Endothelial cell of umbilical vein (primary cell): ENCODE measurements around the gene NRCAM. TPM values are rescaled to one million over a fixed set of nuclear protein-coding genes. Genes with fewer than 3 reads are reported as not detected.

Experiments
- BruUV-seq: library from RNA; stranded (reverse); fragments of 400-500 nt; replicated peaks from 2 replicates; lab custom pipeline; 2021; lab: Mats Ljungman, UMichigan
- CTCF ChIA-PET: fragments of 300-600, 350-600 bp; sonication (Branson Sonifier 250); formaldehyde crosslinking; loops from one replicate; lab custom pipeline; 2021; ENCODE audit warnings: antibody characterized with exemption, inconsistent platforms; lab: Charles Lee
- POLR2A ChIA-PET: fragments of 300-600, 350-600 bp; sonication (Branson Sonifier 250); formaldehyde crosslinking; loops from one replicate; lab custom pipeline; 2021; ENCODE audit warnings: antibody characterized with exemption, inconsistent platforms; lab: Charles Lee
- DNase-seq: peaks from one replicate; pipeline ENCODE4 v3.0.0-alpha.2; 2011; ENCODE audit warnings: low read depth, low spot score
- FAIRE-seq: peaks from 2 replicates; lab custom pipeline; 2011; peaks lifted over from hg19 to GRCh38; lab: Jason Lieb, UNC
- H2AFZ ChIP-seq: 2 replicates; pipeline ENCODE4 v1.6.0; 2012; ENCODE audit warnings: low read depth, low read length, control low read depth, inconsistent platforms
- H3K27ac ChIP-seq: 2 replicates; pipeline ENCODE4 v1.5.1; 2011; ENCODE audit warnings: low read depth, mild to moderate bottlenecking, control low read depth, low read length, moderate library complexity; ENCODE audit not compliant: insufficient read depth
- H3K27me3 ChIP-seq, 2 experiments: 2 replicates each; pipeline versions ENCODE4 v1.6.0 to v1.6.1; 2011; ENCODE audit warnings: low read length in 2 of 2, mixed read lengths in 1 of 2; ENCODE audit not compliant: control insufficient read depth in 2 of 2, insufficient read depth in 2 of 2
- H3K36me3 ChIP-seq, 2 experiments: 2 replicates in 1 of 2; 3 replicates in 1 of 2; pipeline ENCODE4 v1.5.1; 2011; ENCODE audit warnings: low read length in 2 of 2, mild to moderate bottlenecking in 1 of 2, moderate library complexity in 1 of 2; ENCODE audit not compliant: control insufficient read depth in 2 of 2, insufficient read depth in 2 of 2; ENCODE audit errors: extremely low read depth in 1 of 2
- H3K4me1 ChIP-seq: 3 replicates; pipeline ENCODE4 v1.5.1; 2011; ENCODE audit warnings: mild to moderate bottlenecking, low read length; ENCODE audit not compliant: control insufficient read depth, insufficient read depth; ENCODE audit errors: extremely low read depth
- H3K4me2 ChIP-seq: 2 replicates; pipeline ENCODE4 v1.6.1; 2011; ENCODE audit warnings: low read length, control low read depth, mixed read lengths; ENCODE audit not compliant: insufficient read depth
- H3K4me3 ChIP-seq, 3 experiments: fragments of 200-600 bp in 1 of 3; sonication (generic), shearing (Covaris generic) in 1 of 3; replicated peaks in 1 of 3; 2 replicates each; pipeline ENCODE4 v1.5.1; 2011 to 2016; ENCODE audit warnings: control low read depth in 3 of 3, low read length in 3 of 3, mild to moderate bottlenecking in 2 of 3, inconsistent platforms in 1 of 3, low read depth in 1 of 3, moderate library complexity in 1 of 3; ENCODE audit not compliant: insufficient read depth in 1 of 3
- H3K79me2 ChIP-seq: 2 replicates; pipeline ENCODE4 v1.6.0; 2012; ENCODE audit warnings: low read length, inconsistent platforms; ENCODE audit not compliant: control insufficient read depth, insufficient read depth
- H3K9ac ChIP-seq: replicated peaks from 2 replicates; pipeline ENCODE3; 2011; ENCODE audit warnings: low read length, control low read depth; ENCODE audit not compliant: insufficient read depth; ENCODE audit errors: extremely low read depth
- H3K9me1 ChIP-seq: replicated peaks from 3 replicates; pipeline ENCODE4 v1.6.0; 2011; ENCODE audit warnings: mild to moderate bottlenecking, low read length; ENCODE audit not compliant: control insufficient read depth, insufficient read depth; ENCODE audit errors: extremely low read depth
- H3K9me3 ChIP-seq: replicated peaks from 2 replicates; pipeline ENCODE4 v1.5.1; 2012; ENCODE audit warnings: low read length, inconsistent platforms; ENCODE audit not compliant: control insufficient read depth, insufficient read depth
- H4K20me1 ChIP-seq: replicated peaks from 2 replicates; pipeline ENCODE3; 2011; ENCODE audit warnings: mild to moderate bottlenecking, low read length; ENCODE audit not compliant: control insufficient read depth, insufficient read depth; ENCODE audit errors: extremely low read depth
- JUN ChIP-seq: IDR thresholded peaks from 2 replicates; pipeline ENCODE4 v1.6.1; 2011; ENCODE audit warnings: borderline replicate concordance, low read depth; ENCODE audit not compliant: insufficient read length, insufficient read depth
- MAX ChIP-seq: IDR thresholded peaks from 2 replicates; pipeline ENCODE4 v1.6.1; 2011; ENCODE audit not compliant: insufficient read depth, insufficient read length
- MYC ChIP-seq: IDR thresholded peaks from one replicate; pipeline ENCODE4 v1.6.1; 2011; ENCODE audit warnings: mild to moderate bottlenecking, low read depth, low read length
- POLR2A ChIP-seq: IDR thresholded peaks from 2 replicates; pipeline ENCODE4 v1.6.1; 2012; ENCODE audit warnings: low read depth, mild to moderate bottlenecking, control low read depth, low read length
- dilution Hi-C: fragments of 300-500 bp; cut with MboI; formaldehyde crosslinking; loops from one replicate; pipeline ENCODE4 v1.15.0; 2019; ENCODE audit warnings: low sequenced_read_pairs; ENCODE audit not compliant: extremely low pct_ligation_motif_present
- intact Hi-C: fragments of 100-400 bp; cut with micrococcal nuclease; formaldehyde crosslinking; loops from one replicate; pipeline ENCODE4 v1.10.0; 2022
- polyA plus RNA-seq, 4 experiments: library from polyadenylated mRNA; depleted of rRNA in 3 of 4; stranded (reverse) in 3 of 4; unstranded in 1 of 4; fragments of >200 nt; gene quantifications; 2 replicates each; pipeline versions ENCODE4 v1.2.1 to v1.2.3, GENCODE V29; 2011 to 2012; ENCODE audit warnings: missing spikeins in 1 of 4
- total RNA-seq: library from RNA; stranded (reverse); gene quantifications from 2 replicates; pipeline ENCODE4 v1.2.3, GENCODE V29; 2021

The NRCAM gene
- total and polyA plus RNA-seq, 2 donors (not counting 3 experiments of a cell fraction or from before 2014, with no cell fraction given), result 26.0 to 47.6 TPM

DNA sequence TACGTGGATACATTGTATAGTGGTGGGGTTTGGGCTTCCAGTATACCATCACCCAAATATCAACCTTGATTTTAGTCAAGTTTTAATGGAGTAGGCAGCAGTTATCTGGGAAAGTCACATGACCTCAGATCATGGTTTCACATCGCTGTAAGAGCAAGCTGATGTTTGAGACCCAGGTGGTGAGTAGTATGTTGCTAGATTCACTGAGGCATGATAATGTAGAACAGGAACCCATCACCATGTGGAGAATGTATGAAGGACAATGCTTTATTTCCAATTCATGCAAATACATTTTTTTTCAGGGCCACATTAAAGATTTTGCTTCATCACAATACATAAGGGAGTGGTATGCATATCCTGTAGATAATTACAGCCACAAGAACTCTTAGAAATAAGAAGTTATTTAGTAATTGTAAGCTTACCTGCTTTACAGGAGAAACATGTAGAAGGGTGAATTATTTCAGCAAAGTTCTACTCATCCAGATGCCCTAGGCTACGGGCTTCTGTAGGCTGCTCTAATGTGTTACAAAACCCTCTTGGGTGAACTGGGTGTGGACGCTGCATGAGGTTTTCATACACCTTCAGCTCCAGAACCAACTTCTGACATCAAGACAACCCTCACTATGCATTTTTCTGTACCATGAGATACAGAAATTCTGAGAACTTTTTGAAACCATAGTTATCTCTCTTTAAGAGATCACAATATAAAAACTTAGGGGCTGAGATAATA, 298.5 kb downstream of the NRCAM start:
- Histone ChIP-seq H2AFZ (no peak overlapping the region), H3K36me3 (peaks cover 0 to 2% of the 10 kb centered on the region in 2 experiments), H3K9me3 (no peaks in the 10 kb centered on the region), H4K20me1 (no peaks in the 10 kb centered on the region), H3K4me2 (no peak overlapping the region), H3K27ac (no peak overlapping the region), H3K27me3 (no peaks in the 10 kb centered on the region), H3K4me3 (no peak overlapping the region), H3K9ac (no peak overlapping the region), H3K4me1 (no peaks in the 10 kb centered on the region), H3K79me2 (no peaks in the 10 kb centered on the region), H3K9me1 (no peaks in the 10 kb centered on the region)
- FAIRE-seq (no peak), DNase-seq (no peak)
- TF ChIP-seq JUN (no peak), MAX (no peak), POLR2A (no peak)
- intact Hi-C loops, result no loop called here
- POLR2A ChIA-PET, result no interaction called here
- CTCF ChIA-PET, result no interaction called here
- dilution Hi-C loops, result no loop called here
- BruUV-seq, result no TSS peak

DNA sequence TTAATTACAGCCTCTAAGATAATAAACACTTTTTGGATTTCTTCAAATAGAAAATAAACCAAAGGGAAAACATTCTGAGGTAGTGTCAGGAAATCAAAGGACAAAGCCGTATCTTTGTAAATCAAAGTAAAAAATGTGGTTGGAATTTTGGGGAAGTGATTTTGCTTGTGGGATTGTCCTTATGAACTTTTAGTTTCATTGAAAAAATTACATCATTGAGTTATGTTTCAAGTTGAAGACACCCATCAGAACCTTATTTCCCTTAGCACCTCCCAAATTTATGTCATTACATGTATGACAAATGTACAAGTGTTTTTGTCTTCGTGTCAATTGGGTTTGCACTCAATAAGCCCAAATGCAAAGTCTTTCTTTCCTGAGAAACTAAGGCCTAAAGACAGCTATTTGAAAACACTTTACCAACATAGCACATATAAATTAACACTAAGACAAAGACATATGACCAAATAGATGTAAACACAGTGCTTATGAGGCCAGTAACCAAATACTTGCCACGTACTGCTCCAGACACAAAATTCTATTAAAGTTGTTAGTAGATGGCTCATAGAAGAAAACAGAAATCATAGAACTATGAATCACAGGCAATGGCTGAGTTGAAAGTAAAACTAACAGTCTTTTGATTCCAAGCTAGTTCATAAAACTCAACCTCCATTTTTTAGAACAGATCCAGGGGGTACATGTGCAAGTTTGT, 299.2 kb downstream of the NRCAM start:
- Histone ChIP-seq H3K4me1 (no peaks in the 10 kb centered on the region), H3K9ac (no peak overlapping the region), H3K36me3 (peaks cover 0 to 2% of the 10 kb centered on the region in 2 experiments), H3K4me3 (no peak overlapping the region), H3K27me3 (no peaks in the 10 kb centered on the region), H3K9me1 (no peaks in the 10 kb centered on the region), H3K79me2 (no peaks in the 10 kb centered on the region), H4K20me1 (no peaks in the 10 kb centered on the region), H3K27ac (no peak overlapping the region), H3K9me3 (no peaks in the 10 kb centered on the region), H3K4me2 (no peak overlapping the region), H2AFZ (no peak overlapping the region)
- FAIRE-seq (no peak), DNase-seq (no peak)
- dilution Hi-C loops, result no loop called here
- BruUV-seq, result no TSS peak
- POLR2A ChIA-PET, result no interaction called here
- intact Hi-C loops, result no loop called here
- TF ChIP-seq MYC, result no peak
- CTCF ChIA-PET, result interaction anchor here (1.7 kb wide), 1 partner anchor 11 kb away, joined by 5 read pairs; no protein-coding TSS in a partner anchor
